Gastrocnemius medialis (tissue), 4 donors: Measurements from ENCODE around the gene CD48. TPM values are rescaled to one million over a fixed set of nuclear protein-coding genes. Genes with fewer than 3 reads are reported as not detected.

Source experiments
- ATAC-seq, 2 donors: fragments of 150-250 bp; one replicate each; pipeline ENCODE4 v1.9.1; 2016
- DNase-seq, 2 donors: peaks; one replicate each; pipeline ENCODE4 v3.0.0-alpha.2; 2019
- H3K27ac ChIP-seq, 4 donors: fragments of 200-600 bp; sonication (generic); 1 replicate in 1 of 4; 2 replicates in 3 of 4; pipeline ENCODE4 v1.5.1; 2016 to 2018; ENCODE audit warnings: mild to moderate bottlenecking in 2 of 4, moderate library complexity in 1 of 4
- H3K27me3 ChIP-seq, 3 donors: fragments of 200-600 bp; sonication (generic) in 2 of 3; 1 replicate in 1 of 3; 2 replicates in 2 of 3; pipeline versions ENCODE4 v1.5.1 to v1.6.0; 2016 to 2019; ENCODE audit warnings: mild to moderate bottlenecking in 1 of 3, moderate library complexity in 1 of 3
- H3K36me3 ChIP-seq, 2 donors: fragments of 200-600 bp; sonication (generic) in 1 of 2; one replicate each; pipeline ENCODE4 v1.5.1; 2017 to 2018
- H3K4me1 ChIP-seq, 2 donors: fragments of 200-600 bp; sonication (generic) in 1 of 2; one replicate each; pipeline ENCODE4 v1.5.1; 2016 to 2017; ENCODE audit warnings: mild to moderate bottlenecking in 2 of 2
- H3K4me3 ChIP-seq, 4 donors: fragments of 200-600 bp; sonication (generic) in 3 of 4; 1 replicate in 1 of 4; 2 replicates in 3 of 4; pipeline ENCODE4 v1.5.1; 2016 to 2019; ENCODE audit warnings: mild to moderate bottlenecking in 2 of 4
- H3K9me3 ChIP-seq, 3 donors: fragments of 200-600 bp; sonication (generic) in 2 of 3; 1 replicate in 1 of 3; 2 replicates in 2 of 3; pipeline ENCODE4 v1.5.1; 2016 to 2019
- CTCF ChIP-seq, 5 experiments: fragments of 450-650 bp in 3 of 5; fragments of 200-600 bp in 2 of 5; sonication (generic) in 2 of 5; IDR thresholded peaks in 4 of 5; conservative IDR thresholded peaks in 1 of 5; 1 replicate in 4 of 5; 2 replicates in 1 of 5; pipeline ENCODE4 v1.5.1; 2016 to 2019; ENCODE audit warnings: antibody characterized with exemption in 5 of 5, mild to moderate bottlenecking in 3 of 5, moderate library complexity in 3 of 5
- POLR2A ChIP-seq, 2 donors: fragments of 450-650 bp; IDR thresholded peaks; one replicate each; pipeline ENCODE4 v1.6.1; 2017; ENCODE audit warnings: antibody characterized with exemption in 2 of 2, mild to moderate bottlenecking in 2 of 2, moderate library complexity in 2 of 2
- in situ Hi-C, 4 donors: fragments of 200-750 bp; cut with MboI; loops; one replicate each; pipeline versions ENCODE4 v1.15.0 to v1.8.0; 2017; ENCODE audit warnings: low sequenced_read_pairs in 4 of 4
- intact Hi-C: fragments of 100-400 bp; cut with DNase I; formaldehyde crosslinking; loops from one replicate; pipeline ENCODE4 v1.15.1; 2023; ENCODE audit warnings: low total_unique reads
- total RNA-seq, 4 donors: library from RNA; depleted of rRNA; stranded (reverse); fragments of >200 nt; gene quantifications; one replicate each; pipeline versions ENCODE4 v1.1.0 to v1.2.3, GENCODE V29; 2016

The CD48 gene
- total RNA-seq, 4 donors from 2014 or later, result 0.62 to 1.3 TPM; not detected in 2

GRCh38 chr1:160740133-160740688, 28.6 kb upstream of the CD48 start:
- no peak overlapping the region for H3K4me3 ChIP-seq
- H3K9me3 ChIP-seq, result no peaks in the 10 kb centered on the region
- ATAC-seq (no peak), DNase-seq (no peak)
- intact Hi-C loops (no loop called here), in situ Hi-C loops (no loop called here)
- no peak overlapping the region for H3K27ac ChIP-seq
- no peaks in the 10 kb centered on the region for H3K4me1 ChIP-seq
- TF ChIP-seq CTCF (IDR thresholded peaks at IDR 0.05 in 4 of 5, conservative IDR thresholded peaks at IDR 0.05 in 1 of 5) (no peak), POLR2A (IDR thresholded peaks at IDR 0.05) (no peak)
- no peaks in the 10 kb centered on the region for H3K27me3 ChIP-seq
- no peaks in the 10 kb centered on the region for H3K36me3 ChIP-seq

DNA sequence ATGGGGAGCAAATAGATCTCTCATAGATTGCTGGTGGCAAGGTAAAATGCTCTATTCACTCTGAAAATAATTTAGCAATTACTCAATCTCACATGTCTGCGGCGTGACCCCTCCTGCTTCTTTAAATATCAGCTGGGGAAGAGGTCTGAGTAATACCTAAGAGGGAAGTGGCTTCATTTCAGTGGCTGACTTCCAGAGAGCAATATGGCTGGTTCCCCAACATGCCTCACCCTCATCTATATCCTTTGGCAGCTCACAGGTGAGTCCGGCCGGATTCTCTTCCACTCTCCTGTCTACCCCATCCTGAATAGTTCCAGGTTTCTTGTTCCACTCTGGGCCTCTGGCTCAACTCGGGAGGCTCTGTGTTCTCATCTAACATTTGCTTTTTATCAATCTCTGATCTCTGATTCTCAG, 27.5 kb upstream of the CD48 start, which contains the start of gene SLAMF7:
TSS of gene SLAMF7 (plus strand) at position 150 of the 414 bp plus-strand sequence. CDS start at position 205, 55 bp downstream.
- no peak within 1 kb of the TSS for H3K27ac ChIP-seq

GRCh38 chr1:160738271-160738670, 26.6 kb upstream of the CD48 start:
- in situ Hi-C loops, result no loop called here
- no peak overlapping the region for H3K27ac ChIP-seq
- H3K36me3 ChIP-seq, result no peaks in the 10 kb centered on the region
- TF ChIP-seq POLR2A (IDR thresholded peaks at IDR 0.05), result no peak
- TF ChIP-seq CTCF (IDR thresholded peaks at IDR 0.05 in 4 of 5, conservative IDR thresholded peaks at IDR 0.05 in 1 of 5), result no peak
- DNase-seq, result no peak
- H3K4me3 ChIP-seq, result no peak overlapping the region
- no peaks in the 10 kb centered on the region for H3K27me3 ChIP-seq
- no peaks in the 10 kb centered on the region for H3K9me3 ChIP-seq
- H3K4me1 ChIP-seq, result no peaks in the 10 kb centered on the region
- no peak for ATAC-seq
- intact Hi-C loops, result no loop called here

More for the DNA sequence above, 27.5 kb upstream of the CD48 start, which contains the start of gene SLAMF7:
- in situ Hi-C loops, result no loop called here
- no peak for DNase-seq
- intact Hi-C loops, result no loop called here
- Histone ChIP-seq H3K4me3 (no peak within 1 kb of the TSS), H3K4me1 (no peaks in the 10 kb centered on the region), H3K27me3 (no peaks in the 10 kb centered on the region), H3K9me3 (no peaks in the 10 kb centered on the region), H3K36me3 (no peaks in the 10 kb centered on the region)
- TF ChIP-seq CTCF (IDR thresholded peaks at IDR 0.05 in 4 of 5, conservative IDR thresholded peaks at IDR 0.05 in 1 of 5) (no peak), POLR2A (IDR thresholded peaks at IDR 0.05) (no peak)
- no peak for ATAC-seq

- ATAC-seq, result no peak
- intact Hi-C loops (no loop called here), in situ Hi-C loops (no loop called here)
- Histone ChIP-seq H3K27me3 (no peaks in the 10 kb centered on the region), H3K36me3 (no peaks in the 10 kb centered on the region), H3K27ac (no peak overlapping the region), H3K4me3 (no peak overlapping the region), H3K9me3 (no peaks in the 10 kb centered on the region), H3K4me1 (no peaks in the 10 kb centered on the region)
- DNase-seq, result no peak
- no peak for TF ChIP-seq CTCF (IDR thresholded peaks at IDR 0.05 in 4 of 5, conservative IDR thresholded peaks at IDR 0.05 in 1 of 5)
Measured at GRCh38 chr1:160734301-160734700, 22.7 kb upstream of the CD48 start.

GRCh38 chr1:160733898-160734297, 22.3 kb upstream of the CD48 start:
- DNase-seq (no peak), ATAC-seq (no peak)
- Histone ChIP-seq H3K4me3 (no peak overlapping the region), H3K27me3 (no peaks in the 10 kb centered on the region), H3K36me3 (no peaks in the 10 kb centered on the region), H3K4me1 (no peaks in the 10 kb centered on the region), H3K27ac (no peak overlapping the region), H3K9me3 (no peaks in the 10 kb centered on the region)
- intact Hi-C loops, result no loop called here
- TF ChIP-seq CTCF (IDR thresholded peaks at IDR 0.05 in 4 of 5, conservative IDR thresholded peaks at IDR 0.05 in 1 of 5), result no peak
- in situ Hi-C loops, result no loop called here
